Measurements from ENCODE around the gene TBX1.

DNA sequence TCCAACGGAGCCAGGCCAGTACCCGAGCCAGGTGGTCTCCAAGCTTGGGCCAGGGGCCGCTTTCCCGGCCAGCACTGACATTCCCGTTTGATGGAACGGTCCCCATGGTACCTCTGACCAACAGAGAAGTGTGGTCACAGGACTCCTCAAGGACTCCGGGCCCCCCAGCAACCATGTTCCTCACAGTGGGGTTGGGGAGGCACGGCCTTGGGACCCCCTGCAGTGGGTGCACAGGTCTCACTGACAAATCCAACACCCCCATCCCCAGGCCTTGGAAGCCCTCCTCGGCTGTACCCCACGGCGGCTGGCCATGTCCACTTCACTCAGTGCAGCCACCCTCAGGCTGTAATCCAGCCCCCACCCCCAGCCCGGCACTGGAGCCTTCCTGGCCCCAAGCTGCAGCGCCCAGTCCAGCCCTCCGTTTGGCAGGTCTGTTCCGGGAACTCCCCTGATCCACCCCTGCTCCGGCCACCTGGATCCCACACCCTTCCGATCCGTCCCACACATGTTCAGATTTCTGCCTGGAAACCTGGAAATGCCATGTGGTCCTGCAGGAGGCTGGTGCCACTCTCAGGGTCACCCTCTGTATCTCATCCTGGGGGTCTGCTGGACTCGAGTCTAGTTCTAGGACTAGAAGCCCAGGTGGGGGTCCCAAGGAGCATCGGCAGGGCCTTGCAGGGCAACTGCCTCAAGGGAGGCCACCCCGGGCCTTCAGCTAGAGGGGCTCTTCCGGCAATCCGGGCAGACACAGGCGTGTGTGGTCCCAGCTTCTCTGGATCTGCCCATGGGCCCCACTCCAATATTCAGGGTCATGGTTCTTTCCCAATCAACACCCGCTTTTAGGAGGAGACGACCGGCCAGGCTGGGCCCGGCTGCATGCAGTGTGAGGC, 26.6 kb downstream of the TBX1 start:
- TF ChIP-seq CTCF (conservative IDR thresholded peaks at IDR 0.05) (no peak), ZFX (IDR thresholded peaks at IDR 0.05) (no peak)
